HG03139 (cell line): ENCODE measurements around the gene SLC22A31.

Experiments used
- ATAC-seq: cut with Tn5 transposase; IDR thresholded peaks from one replicate; pipeline ENCODE4 v1.9.1; 2021; ENCODE audit not compliant: unreplicated experiment

SLC22A31 gene

DNA sequence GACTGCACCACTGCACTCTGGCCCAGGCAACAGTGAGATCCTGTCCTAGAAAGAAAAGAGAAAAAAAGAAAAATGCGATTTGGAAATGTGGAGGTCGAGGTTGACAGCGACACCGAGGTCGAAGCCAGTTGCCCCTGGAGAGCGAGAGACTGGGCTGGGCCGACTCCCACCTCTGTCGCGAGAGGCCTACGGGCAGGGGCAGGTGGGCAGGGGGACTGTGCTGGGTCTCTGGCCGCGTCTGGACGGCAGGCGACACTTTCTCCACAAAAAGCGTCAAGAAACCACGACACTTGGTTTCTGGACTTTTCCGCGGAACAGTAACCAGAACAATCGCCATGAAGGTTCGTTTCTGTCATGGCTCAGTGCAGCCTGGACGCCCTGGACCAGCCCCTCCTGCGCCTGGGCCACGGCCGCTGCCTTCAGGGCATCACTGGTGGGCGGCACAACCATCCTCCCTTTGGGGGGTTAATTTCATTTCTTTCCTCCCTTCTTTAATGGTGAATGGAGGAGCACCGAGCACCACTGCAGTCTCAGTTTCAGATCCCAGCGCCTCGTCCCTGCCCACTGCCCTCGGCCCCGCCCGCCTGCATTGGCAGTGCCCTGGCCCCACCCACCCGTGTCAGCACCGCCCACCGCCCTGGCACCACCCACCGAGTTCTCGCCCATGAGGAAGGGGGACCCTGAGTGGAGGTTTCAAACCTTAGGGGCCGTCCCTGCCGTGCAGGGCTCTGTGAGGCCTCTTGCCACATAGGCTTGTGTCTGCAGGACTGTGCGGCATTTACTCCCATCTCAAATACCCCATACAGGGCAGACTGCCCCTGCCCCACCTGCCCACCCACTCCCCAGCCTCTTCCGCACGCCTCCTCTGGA, 47.3 kb downstream of the SLC22A31 start:
- ATAC-seq, result no peak

- no peak for ATAC-seq
Observed at GRCh38 chr16:89150981-89151380, 49.4 kb downstream of the SLC22A31 start.

GRCh38 chr16:89150090-89150835, 50.1 kb downstream of the SLC22A31 start:
- no peak for ATAC-seq

DNA sequence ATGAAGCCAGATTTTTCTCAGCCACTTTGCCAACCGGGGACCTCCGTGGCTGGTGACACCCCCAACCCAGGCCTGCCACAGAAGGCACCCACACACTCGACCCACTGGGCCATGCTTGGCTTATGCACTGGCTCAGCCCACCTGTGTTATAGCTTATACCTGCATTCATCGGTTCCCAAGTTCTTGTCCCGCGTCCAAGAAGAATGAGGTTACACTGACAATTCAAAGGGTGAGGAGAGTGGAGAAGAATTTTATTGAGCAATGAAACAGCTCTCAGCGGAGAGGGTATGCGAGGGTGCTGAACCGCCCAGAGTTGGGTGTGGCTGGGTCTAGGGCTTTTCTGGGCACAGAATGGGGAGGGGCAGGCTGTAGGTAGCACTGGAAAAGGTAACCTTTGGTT, 51.0 kb downstream of the SLC22A31 start:
- ATAC-seq, result no peak

DNA sequence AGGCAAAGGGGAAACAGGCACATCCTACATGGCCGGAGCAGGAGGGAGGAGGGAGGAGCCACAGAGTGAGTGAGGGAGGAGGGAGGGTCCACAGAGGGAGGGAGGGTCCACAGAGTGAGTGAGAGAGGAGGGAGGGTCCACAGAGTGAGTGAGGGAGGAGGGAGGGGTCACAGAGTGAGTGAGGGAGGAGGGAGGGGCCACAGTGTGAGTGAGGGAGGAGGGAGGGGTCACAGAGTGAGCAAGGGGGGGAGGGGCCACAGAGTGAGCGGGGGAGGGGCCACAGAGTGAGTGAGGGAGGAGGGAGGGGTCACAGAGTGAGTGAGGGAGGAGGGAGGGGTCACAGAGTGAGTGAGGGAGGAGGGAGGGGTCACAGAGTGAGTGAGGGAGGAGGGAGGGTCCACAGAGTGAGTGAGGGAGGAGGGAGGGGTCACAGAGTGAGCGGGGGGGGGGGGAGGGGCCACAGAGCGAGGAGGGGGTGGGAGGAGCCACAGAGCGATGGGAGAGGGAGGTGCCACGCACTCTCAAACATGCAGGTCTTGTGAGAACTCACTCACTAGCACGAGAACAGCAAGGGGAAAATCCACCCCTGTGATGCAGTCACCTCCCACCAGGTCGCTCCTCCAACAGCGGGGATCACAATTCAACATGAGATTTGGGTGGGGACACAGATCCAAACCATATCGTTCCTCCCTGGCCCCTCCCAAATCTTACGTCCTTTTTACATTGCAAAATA, 53.1 kb downstream of the SLC22A31 start:
- ATAC-seq, result no peak

- no peak for ATAC-seq
Observed at GRCh38 chr16:89146211-89147005, 53.9 kb downstream of the SLC22A31 start.
